Natural killer cell (primary cell): ENCODE data around the gene PCBP2. TPM values are rescaled to one million over a fixed set of nuclear protein-coding genes. Genes with fewer than 3 reads are reported as not detected.
A peak's percentile ranks its signal among the peaks of the same experiment; 100 is the strongest.
"Not testable (repeated sequence)": the region's sequence is repeated elsewhere in the genome, so short reads cannot be mapped to it uniquely, and the experiment has no call there.

Experiments
- ATAC-seq, 3 donors: fragments of 150-1000 bp in 2 of 3; fragments of 200-7000 bp in 1 of 3; cut with Tn5 transposase; 1 replicate in 1 of 3; 2 replicates in 2 of 3; pipeline ENCODE4 v1.10.0; 2021; ENCODE audit warnings: mild to moderate bottlenecking in 2 of 3, moderate library complexity in 2 of 3
- DNase-seq, 2 donors: peaks; one replicate each; pipeline versions ENCODE4 v3.0.0 to v3.0.0-alpha.2; 2013 to 2021; ENCODE audit warnings: mixed read lengths in 1 of 2
- H3K27ac ChIP-seq: one replicate; pipeline ENCODE4 v1.5.1; 2013; ENCODE audit warnings: mild to moderate bottlenecking, low read length
- H3K27me3 ChIP-seq: one replicate; pipeline ENCODE4 v1.6.1; 2013; ENCODE audit warnings: low read length; ENCODE audit not compliant: control insufficient read depth, insufficient read depth
- H3K36me3 ChIP-seq: one replicate; pipeline ENCODE4 v1.6.1; 2013; ENCODE audit warnings: low read length; ENCODE audit not compliant: control insufficient read depth, insufficient read depth
- H3K4me1 ChIP-seq: one replicate; pipeline ENCODE4 v1.6.1; 2013; ENCODE audit warnings: low read length; ENCODE audit not compliant: control insufficient read depth, insufficient read depth
- H3K4me3 ChIP-seq: one replicate; pipeline ENCODE4 v1.5.1; 2013; ENCODE audit warnings: low read length
- H3K9me3 ChIP-seq: one replicate; pipeline ENCODE4 v1.6.1; 2013; ENCODE audit warnings: low read length; ENCODE audit not compliant: control insufficient read depth, insufficient read depth
- H3K27ac Mint-ChIP-seq, 2 donors: one replicate each; pipeline ENCODE4 v1.8.0; 2022; ENCODE audit warnings: mild to moderate bottlenecking in 2 of 2, mixed read lengths in 2 of 2, moderate library complexity in 1 of 2
- H3K27me3 Mint-ChIP-seq, 2 donors: one replicate each; pipeline ENCODE4 v1.8.0; 2022; ENCODE audit warnings: low read depth in 2 of 2, mixed read lengths in 2 of 2
- H3K36me3 Mint-ChIP-seq: one replicate; pipeline ENCODE4 v1.8.0; 2022; ENCODE audit warnings: mixed read lengths
- H3K4me1 Mint-ChIP-seq, 2 donors: one replicate each; pipeline ENCODE4 v1.8.0; 2022; ENCODE audit warnings: mixed read lengths in 2 of 2
- H3K4me3 Mint-ChIP-seq: one replicate; pipeline ENCODE4 v1.8.0; 2022; ENCODE audit warnings: mild to moderate bottlenecking, moderate library complexity, mixed read lengths
- H3K9me3 Mint-ChIP-seq, 2 donors: one replicate each; pipeline ENCODE4 v1.8.0; 2022; ENCODE audit warnings: mixed read lengths in 2 of 2
- CTCF ChIP-seq: fragments of 200-600 bp; IDR thresholded peaks from one replicate; pipeline ENCODE4 v1.8.0; 2022; ENCODE audit warnings: antibody characterized with exemption
- WGBS: methylation state at CpG from one replicate; pipeline ENCODE4 v1.1.7; 2013; ENCODE audit warnings: missing lambda C conversion rate; ENCODE audit not compliant: insufficient coverage; 5-methylcytosine and 5-hydroxymethylcytosine counted together
- intact Hi-C: fragments of 100-400 bp; cut with micrococcal nuclease; formaldehyde crosslinking; loops from one replicate; pipeline ENCODE4 v1.14.2; 2022
- total RNA-seq, 4 donors: library from RNA; stranded (reverse); fragments of 120-200 nt in 1 of 4; gene quantifications; one replicate each; pipeline versions ENCODE4 v1.2.3 to v1.2.4, GENCODE V29; 2013 to 2022

PCBP2 gene
- total RNA-seq = 1,000 to 10,000 TPM in 1 of 3 donors, 100 to 1,000 TPM in 2; 910 to 1,083 (median 943) TPM
- total RNA-seq (2013) = 380 TPM

- peaks cover 25% of the 10 kb centered on the region for H3K36me3 Mint-ChIP-seq
Observed at GRCh38 chr12:53451661-53452158, at the start of gene PCBP2. Gene PCBP2, plus strand, starts transcription at chr12:53452102. Its CDS starts 2,699 bp downstream, at chr12:53454801.

GRCh38 chr12:53402351-53402750, 49.6 kb upstream of the PCBP2 start:
- DNase-seq, H3K27ac ChIP-seq, H3K36me3 Mint-ChIP-seq, ATAC-seq, H3K27me3 ChIP-seq, H3K36me3 ChIP-seq, H3K27ac Mint-ChIP-seq, H3K4me1 Mint-ChIP-seq, H3K4me3 ChIP-seq, H3K4me1 ChIP-seq, H3K27me3 Mint-ChIP-seq, H3K9me3 Mint-ChIP-seq, H3K9me3 ChIP-seq, intact Hi-C loops, H3K4me3 Mint-ChIP-seq: not testable (repeated sequence)
- WGBS = 97% methylated on average over 16 of the region's 16 CpGs

More at GRCh38 chr12:53451661-53452158, at the start of gene PCBP2:
- Histone ChIP-seq H3K27me3 (no peaks in the 10 kb centered on the region), H3K9me3 (no peaks in the 10 kb centered on the region), H3K4me1 (peaks cover 4% of the 10 kb centered on the region), H3K36me3 (peaks cover 32% of the 10 kb centered on the region), H3K27ac (peak within 1 kb of the TSS; percentile 95), H3K4me3 (peak within 1 kb of the TSS; percentile 97)
- H3K4me3 Mint-ChIP-seq = peak within 1 kb of the TSS; percentile 88
- intact Hi-C loops = loop anchor here (1.0 to 2.0 kb wide), 3 partner anchors 10 to 57 kb away; partner anchors contain the start of genes PRR13 and TARBP2
- peak; percentile 89 to 96 (median 90) for ATAC-seq
- peak; percentile 85 for TF ChIP-seq CTCF
- WGBS = 0% methylated on average over 27 of the region's 32 CpGs
- H3K4me1 Mint-ChIP-seq = peaks cover 34 to 39% of the 10 kb centered on the region in 2 donors
- DNase-seq = peak; percentile 93 to 99
- H3K27ac Mint-ChIP-seq = peak within 1 kb of the TSS; percentile 81 to 86
- no peaks in the 10 kb centered on the region for H3K9me3 Mint-ChIP-seq
- no peaks in the 10 kb centered on the region for H3K27me3 Mint-ChIP-seq

DNA sequence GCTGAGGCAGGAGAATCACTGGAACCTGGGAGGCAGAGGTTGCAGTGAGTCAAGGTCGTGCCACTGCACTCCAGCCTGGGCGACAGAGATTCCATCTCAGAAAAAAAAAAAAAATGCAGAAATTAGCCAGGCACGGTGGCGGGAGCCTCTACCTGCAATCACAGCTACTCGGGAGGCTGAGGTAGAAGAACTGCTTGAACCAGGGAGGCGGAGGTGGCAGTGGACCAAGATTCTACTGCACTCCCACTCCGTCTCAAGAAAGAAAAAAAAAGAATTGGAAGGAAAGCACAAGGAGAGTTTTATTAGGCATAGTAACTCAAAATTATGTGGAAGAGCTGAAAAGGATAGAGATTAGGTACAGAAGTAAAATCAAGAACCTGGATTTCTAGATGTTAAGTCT, 49.0 kb upstream of the PCBP2 start:
- Mint-ChIP-seq H3K27ac (no peak overlapping the region), H3K4me3 (no peak overlapping the region), H3K4me1 (peaks cover 0 to 5% of the 10 kb centered on the region in 2 donors), H3K9me3 (no peaks in the 10 kb centered on the region), H3K27me3 (no peaks in the 10 kb centered on the region), H3K36me3 (no peaks in the 10 kb centered on the region)
- H3K27me3 ChIP-seq = no peaks in the 10 kb centered on the region
- H3K27ac ChIP-seq = no peak overlapping the region
- ATAC-seq = no peak
- intact Hi-C loops = no loop called here
- H3K4me3 ChIP-seq = no peak overlapping the region
- no peaks in the 10 kb centered on the region for H3K4me1 ChIP-seq
- WGBS = 98% methylated on average over 7 of the region's 7 CpGs
- H3K36me3 ChIP-seq = peaks cover 4% of the 10 kb centered on the region
- H3K9me3 ChIP-seq = no peaks in the 10 kb centered on the region
- no peak for TF ChIP-seq CTCF
- no peak for DNase-seq

DNA sequence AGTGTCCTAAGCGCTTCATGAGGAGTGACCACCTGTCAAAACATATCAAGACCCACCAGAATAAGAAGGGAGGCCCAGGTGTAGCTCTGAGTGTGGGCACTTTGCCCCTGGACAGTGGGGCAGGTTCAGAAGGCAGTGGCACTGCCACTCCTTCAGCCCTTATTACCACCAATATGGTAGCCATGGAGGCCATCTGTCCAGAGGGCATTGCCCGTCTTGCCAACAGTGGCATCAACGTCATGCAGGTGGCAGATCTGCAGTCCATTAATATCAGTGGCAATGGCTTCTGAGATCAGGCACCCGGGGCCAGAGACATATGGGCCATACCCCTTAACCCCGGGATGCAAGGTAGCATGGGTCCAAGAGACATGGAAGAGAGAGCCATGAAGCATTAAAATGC, 41.0 kb upstream of the PCBP2 start:
- peaks cover 6% of the 10 kb centered on the region for H3K36me3 Mint-ChIP-seq

More for the DNA sequence above, 41.0 kb upstream of the PCBP2 start:
- H3K27me3 Mint-ChIP-seq = no peaks in the 10 kb centered on the region
- Histone ChIP-seq H3K9me3 (no peaks in the 10 kb centered on the region), H3K4me1 (no peaks in the 10 kb centered on the region), H3K4me3 (no peak overlapping the region), H3K36me3 (peaks cover 40% of the 10 kb centered on the region), H3K27ac (no peak overlapping the region), H3K27me3 (no peaks in the 10 kb centered on the region)
- no peak for DNase-seq
- no peaks in the 10 kb centered on the region for H3K9me3 Mint-ChIP-seq
- no peak overlapping the region for H3K4me3 Mint-ChIP-seq
- 97% methylated on average over 5 of the region's 5 CpGs for WGBS
- no peak for ATAC-seq
- intact Hi-C loops = no loop called here
- peak overlapping the region in 1 of 2 donors; percentile 8 for H3K27ac Mint-ChIP-seq
- no peak for TF ChIP-seq CTCF
- peaks cover 13 to 15% of the 10 kb centered on the region in 2 donors for H3K4me1 Mint-ChIP-seq
